GM19455 (cell line): ENCODE data around the gene ZNF362.

Experiments used
- ATAC-seq: cut with Tn5 transposase; IDR thresholded peaks from one replicate; pipeline ENCODE4 v1.9.1; 2021; ENCODE audit not compliant: unreplicated experiment

The ZNF362 gene

DNA sequence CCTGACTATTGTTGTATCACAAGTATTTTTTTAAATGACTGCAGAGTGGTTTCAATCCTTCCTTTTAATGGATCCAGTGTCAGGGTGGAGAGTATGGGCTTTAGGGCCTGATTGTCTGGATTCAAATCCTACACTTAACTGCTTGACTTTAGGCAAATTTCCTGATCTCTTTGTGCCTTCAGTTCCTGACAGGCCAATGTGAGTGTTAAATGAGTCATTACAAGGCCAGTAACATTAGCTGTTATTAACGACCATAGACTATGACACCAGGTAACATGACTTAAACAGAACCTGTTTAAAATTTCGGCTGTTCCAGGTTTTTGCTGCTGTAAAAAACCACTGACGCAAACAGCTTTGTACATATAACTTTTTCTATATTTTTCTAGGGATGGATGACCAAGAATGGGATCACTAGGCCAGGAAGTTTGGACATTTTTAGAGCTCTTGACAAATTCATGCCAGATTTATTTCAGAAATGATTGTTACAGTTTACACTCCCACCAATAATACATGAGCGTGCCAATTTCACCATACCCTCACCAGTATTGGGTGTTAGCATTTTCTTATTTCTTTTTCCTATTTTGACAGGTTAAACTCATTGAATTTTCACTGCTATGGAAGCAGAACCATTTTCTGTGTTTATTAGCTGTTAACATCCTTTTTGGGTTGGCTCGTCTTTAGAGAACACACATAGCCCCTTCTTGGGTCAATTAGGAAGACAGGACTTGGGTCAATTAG, 11.3 kb downstream of the ZNF362 start:
- no peak for ATAC-seq

DNA sequence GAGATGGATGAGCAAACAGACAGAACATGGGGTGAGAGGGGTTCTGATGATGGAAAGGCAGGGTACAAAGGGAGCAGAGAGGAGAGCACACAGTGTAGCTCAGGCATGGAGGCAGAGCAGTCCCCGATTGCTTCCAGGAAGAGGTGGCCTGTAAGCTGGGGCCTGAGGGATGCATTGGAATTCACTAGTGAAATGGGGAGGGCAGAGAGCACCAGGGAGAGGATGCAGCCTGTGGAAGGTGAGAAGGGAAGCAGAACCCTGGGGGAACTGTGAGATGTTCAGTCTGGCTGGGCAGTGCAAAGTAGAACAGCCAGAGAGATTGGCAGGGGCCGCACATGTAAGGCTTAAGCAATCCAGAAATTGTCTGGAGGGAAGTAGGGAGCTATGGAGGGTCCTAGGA, 12.2 kb downstream of the ZNF362 start:
- no peak for ATAC-seq

DNA sequence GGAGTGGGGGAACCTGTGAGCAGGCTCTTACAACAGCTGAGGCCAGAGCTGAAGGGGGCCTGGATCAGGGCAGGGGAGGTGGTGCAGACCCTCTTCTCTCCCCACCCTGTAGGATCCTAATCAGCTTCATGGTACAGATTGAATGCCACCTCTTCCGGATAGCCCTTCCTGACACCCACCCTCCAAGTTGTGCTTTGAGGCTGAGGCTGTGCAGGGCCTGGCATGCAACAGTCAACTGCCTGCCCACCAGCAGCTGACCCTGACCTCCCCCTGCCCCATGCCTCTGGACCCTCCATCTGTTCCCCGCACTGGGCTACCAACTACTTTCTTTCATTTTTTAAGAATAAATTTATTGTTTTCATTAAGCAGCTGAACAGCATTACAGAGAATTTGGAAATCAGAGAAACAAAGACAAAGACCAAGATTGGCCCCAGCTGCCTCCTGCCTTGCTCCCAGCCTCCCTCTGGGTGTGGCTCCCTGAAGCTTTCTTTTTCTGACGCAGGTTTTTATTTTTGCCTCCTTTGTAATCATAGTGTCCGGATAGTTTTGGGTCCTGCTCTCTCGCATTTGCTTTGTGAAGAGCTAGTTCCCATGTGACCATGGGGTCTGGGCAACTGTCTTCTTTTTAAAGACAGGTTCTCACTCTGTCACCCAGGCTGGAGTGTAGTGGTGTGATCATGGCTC, 12.8 kb downstream of the ZNF362 start:
- ATAC-seq = no peak

DNA sequence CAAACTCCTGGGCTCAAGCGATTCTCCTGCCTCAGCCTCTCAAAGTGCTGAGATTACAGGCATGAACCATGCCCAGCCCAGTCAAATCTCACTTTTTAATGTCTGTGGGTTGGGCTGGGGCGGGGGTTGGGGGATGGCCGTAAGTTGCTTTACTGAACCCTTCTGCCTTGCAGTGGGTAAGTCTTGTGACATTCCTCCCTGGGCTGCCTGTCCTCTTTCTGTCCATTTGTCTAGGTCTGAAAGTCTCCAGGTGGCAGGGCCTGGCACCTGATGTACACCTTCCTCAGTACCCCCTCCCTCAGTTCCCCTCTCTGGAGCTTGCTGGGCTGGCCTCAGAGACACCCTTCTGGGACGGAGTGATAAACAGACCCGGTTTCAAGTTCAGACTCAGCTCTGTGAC, 13.3 kb downstream of the ZNF362 start:
- ATAC-seq = no peak

DNA sequence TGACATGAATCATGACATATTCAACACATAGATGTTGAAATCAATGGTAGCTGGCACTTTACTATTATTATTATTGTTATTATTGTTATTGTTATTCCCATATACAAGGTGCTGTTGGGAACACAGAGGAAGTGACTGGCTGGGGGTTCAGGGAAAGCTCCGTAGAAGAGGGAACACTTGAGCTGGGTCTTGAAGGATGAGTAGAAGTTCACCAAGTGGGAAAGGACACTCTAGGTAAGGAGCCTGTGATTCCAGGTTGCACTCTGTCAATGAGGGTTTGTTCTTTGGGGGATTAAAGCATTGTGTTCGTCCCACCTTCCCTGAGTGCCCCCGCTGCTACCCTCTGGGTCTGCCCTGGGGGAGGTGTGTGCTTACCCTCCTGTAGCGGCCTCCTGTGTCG, 14.1 kb downstream of the ZNF362 start:
- ATAC-seq = no peak

DNA sequence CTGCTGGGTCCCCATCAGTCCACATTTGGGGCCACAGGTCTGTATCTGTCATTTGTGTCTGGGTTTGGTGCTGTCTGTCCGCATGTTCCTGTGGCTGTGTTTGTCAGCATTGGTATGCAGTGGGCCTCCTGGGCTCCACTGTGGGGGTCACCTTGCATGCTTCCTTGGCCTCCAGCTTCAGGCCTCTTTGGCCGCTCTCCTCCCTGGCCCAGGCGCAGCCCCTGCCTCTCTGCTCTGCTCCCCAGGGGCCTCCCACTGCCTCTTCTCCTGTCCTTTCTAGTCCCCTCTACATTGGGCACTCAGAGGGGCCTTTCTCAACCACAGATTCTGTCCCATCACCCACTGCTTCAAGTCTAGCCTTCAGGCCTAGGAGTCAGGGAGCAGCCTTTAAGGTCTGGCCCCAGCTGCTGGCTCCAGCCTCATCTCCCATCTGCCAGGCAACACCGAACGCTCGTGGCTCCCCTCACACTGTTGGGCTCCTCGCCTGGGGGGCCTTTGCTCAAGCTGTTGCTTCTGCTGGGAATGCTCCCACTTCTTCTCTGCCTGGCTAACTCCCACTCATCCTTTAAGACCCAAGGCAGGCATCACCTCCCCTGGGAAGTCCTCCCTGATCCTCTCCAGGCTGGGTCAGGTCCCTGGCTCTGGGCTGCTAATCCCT, 14.6 kb downstream of the ZNF362 start:
- no peak for ATAC-seq

DNA sequence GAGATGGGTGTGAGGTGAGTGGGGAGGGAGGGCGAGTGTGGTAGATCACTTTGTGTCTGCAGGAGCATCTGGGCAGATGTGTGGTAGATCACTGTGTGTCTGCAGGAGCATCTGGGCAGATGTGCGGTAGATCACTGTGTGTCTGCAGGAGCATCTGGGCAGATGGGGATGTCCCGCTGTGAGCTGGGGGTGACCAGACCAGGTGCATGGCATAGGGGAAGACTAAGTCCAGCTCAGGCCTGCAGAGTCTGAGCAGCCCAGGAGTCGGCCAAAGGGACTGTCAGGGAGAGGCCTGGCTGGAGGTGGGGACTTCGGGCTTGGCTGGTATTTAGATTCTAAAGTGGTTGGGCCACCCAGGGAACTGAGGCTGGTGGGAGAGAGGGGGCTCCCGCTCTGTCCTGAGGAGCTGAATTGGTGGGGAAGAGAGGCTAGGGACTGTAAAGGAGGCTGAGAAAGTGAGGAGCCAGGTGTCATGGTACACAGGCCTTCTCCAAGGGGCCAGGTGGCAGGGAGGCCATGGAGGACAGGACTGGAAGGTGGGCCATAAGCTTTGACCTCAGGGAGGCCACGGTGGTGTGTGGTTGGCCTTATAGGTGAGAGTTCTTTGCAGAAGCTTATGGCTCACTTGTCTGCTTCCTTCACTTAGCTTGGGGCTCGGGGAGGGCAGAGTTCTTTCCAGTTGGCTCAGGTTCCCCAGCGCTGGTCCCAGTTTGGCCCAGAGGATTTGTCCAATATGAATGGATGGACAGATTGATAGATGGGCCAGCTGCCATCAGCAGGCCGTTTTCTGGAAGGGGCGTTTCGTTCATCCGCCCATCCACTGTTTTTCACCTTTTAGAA, 15.6 kb downstream of the ZNF362 start:
- no peak for ATAC-seq

DNA sequence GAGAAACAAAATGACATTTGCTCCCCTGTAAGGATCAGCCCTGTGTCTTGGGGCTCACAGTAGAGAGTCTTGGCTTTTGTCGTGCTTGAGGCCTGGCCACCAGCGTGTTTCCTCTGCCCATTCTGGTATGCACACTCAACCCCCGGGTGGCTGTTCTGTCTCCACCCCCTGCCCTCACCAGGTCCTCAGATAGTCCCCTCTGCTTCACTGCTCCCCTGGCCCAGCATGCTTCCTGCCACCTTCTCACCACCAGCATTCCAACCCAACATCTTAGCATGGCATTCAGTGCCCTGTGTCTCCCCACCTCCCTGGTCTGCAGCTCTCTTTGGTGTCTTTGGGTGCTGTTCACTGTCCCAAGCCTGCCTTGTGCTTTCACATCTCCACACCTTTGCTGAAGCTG, 16.2 kb downstream of the ZNF362 start:
- ATAC-seq = no peak

DNA sequence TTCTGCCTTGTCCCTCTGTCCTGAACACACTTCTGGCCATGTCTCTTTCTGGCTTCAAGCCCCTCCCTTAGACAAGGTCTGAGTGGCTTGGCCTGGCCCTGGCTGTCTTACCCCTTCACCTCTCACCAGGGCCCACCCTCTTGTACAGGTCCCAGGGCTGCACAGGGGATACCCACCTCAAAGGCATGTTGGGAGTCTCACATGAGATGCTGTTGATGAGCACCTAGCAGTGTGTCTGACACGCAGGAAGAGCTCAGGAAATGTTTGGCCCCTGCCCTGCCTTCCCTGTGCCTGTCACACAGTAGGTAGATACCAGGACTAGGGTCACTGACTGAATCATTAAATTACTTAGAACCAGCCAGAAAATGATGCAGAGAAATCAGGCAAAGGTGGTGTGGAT, 16.6 kb downstream of the ZNF362 start:
- ATAC-seq = no peak

DNA sequence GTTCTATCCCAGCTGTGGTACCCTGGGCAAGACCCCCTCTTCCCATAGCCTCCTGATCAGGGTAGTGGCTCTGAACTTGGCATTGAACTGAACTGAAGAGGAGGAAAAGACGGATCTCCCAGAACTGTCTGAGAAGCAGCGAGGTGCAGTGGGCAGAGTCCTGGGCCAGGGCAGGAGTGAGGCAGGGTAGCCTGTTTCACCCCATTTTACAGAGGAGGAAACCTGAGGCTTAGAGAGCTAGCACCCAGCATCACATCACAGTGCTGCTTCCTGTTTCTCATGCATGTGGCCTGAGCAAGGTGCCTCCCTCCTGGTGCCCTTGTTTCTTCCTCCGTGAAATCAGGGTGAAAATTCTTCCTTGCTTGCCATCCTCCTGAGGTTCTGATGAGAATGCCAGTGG, 17.1 kb downstream of the ZNF362 start:
- no peak for ATAC-seq

DNA sequence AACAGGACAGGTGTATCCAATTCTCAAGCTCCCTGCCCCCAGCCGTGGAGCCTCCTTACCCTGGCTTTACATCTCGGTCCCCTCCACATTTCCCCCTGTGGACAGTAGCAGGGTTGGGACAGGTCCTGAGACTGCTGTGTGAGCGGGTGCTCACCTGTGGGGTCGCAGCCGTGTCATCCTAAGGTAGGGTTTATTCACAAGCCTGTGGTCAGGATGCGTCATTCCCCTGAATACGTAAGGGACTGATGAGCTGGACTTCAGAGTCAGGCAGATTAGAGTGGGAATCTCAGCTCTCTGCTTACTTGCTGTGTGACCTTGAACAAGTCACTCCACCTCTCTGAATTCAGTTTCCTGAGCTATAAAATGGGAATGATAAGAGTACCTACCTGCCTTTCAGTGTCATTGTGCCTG, 17.7 kb downstream of the ZNF362 start:
- ATAC-seq = no peak

DNA sequence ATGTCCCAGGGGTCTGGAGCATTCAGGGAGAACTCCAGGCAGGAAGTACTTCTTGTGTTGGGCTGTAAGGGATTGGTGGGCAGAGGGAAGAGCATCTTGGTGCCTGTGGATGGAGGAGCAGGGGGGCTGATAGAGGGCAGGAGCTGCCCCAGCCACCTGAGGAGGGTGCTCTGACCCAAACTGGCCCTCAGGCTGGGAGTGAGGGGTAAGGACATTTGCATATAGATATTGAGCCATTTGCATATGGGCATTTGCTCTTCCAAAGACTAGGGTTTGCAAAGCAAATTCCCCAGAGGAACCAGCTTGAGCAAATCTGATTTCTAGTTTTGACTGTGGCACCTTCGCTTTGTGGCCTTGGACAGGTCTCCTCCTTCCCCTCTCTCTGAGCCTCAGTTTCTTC, 18.2 kb downstream of the ZNF362 start:
- ATAC-seq = no peak

DNA sequence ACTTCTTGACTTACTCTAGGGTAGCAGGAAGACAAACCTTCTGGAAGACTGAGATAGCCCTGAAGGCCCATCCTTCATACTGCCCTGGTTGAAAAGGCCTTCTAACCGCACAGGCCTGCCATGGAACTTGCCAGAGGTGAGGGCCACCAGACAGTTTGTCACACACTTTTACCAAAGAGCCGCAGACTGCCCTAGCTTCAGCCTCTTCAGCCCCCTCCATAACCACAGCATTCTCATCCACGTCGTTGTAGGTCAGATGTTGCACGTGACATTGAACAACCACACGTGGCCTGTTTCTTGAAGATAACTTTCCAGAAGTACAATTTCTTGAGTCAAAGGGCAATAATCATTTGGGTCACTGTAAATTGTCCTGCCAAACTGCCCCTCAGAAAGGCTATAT, 18.9 kb downstream of the ZNF362 start:
- no peak for ATAC-seq

DNA sequence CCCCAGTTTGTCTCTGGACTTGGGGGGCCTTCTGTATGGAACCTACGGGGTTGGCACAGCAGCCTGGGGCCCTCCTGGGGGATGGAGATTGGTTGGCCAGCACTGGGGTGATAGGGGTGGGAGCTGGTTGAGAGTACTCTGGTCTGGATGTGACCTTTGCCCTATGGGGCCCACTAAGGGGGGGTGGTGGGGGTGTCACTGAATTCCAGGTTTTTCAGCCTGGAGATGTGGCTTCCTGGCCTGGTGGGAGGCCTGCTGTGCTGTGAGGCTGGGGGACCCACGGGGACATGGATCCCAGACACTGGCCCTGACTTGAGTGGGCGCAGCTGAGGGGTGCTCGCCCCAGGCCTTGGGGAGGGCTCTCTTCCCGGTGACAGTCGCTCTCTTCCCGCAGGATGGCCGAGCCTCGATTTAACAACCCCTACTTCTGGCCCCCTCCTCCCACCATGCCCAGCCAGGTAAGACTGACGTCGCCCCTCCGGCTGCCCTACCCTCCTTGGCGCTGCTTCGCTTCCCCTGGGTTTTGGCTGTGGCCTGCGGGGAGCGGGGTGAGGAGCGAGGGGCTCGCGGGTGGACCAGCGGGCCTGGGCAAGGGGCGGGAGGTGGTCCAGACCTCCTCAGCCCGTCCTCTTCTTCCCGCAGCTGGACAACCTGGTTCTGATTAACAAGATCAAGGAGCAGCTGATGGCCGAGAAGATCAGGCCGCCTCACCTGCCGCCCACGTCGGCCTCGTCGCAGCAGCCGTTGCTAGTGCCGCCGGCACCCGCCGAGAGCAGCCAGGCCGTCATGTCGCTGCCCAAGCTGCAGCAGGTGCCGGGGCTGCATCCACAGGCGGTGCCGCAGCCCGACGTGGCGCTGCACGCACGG, 19.6 kb downstream of the ZNF362 start:
- no peak for ATAC-seq

DNA sequence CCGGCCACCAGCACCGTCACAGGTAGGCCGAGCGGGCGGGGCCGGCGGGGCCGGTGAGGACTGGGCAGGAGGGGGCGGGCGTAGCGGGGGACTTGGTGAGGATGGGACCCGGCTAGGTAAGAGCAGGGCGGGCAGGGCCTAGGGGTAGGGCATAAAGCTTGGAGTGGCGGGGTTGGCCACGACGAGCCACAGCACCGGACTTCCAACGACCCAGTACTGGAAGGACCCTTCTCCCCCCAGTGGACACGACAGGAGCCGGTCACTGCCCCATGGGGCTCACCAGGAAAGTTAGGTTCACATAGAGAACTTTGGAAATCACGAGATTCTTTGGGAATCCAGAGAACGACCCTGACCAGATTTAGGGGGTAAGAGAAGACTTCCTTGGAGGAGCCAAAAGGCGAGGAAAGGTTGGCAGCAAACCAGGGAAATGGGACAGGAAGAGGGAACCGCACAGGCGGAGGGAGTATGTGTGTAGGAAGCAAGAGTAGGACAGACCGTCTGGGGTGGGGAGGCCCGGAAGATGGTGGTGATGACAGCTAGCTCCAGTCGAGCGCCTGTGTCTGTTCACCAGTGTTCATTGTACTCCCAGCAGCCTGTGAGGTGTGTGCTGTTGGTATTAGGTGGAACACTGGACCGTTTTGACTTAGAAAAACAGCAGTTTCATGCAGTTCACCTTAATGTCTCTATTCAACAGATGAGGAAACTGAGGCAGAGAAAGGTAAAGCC, 20.4 kb downstream of the ZNF362 start:
- no peak for ATAC-seq

DNA sequence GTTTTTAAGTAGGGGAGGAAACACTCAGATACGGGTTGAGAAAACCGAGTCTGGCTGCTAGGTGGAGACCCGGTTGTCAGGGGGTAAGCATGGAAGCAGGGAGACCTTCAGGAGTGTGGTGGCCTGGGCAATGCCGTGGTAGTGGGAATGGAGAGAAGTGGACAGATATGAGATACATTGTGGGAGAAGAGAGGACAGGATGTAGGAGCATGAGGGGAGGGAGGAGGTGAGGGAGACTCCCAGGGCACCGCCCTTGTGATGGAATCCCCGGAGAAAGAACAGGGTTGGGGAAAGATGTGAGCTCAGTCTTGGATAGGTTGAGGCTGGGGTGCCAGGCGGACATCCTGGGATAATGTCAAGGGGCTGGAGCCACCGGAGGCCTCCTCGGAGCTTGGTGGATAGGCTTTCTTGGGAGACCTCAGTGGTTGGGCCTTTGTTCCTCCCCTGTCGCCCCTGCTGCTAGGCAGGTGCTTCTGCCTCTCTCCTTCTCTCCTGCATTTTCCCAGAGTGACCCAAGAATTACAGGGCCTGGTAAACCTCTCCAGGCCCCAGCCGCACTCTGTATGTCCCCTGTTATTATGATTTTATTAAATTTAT, 21.3 kb downstream of the ZNF362 start:
- ATAC-seq = no peak

DNA sequence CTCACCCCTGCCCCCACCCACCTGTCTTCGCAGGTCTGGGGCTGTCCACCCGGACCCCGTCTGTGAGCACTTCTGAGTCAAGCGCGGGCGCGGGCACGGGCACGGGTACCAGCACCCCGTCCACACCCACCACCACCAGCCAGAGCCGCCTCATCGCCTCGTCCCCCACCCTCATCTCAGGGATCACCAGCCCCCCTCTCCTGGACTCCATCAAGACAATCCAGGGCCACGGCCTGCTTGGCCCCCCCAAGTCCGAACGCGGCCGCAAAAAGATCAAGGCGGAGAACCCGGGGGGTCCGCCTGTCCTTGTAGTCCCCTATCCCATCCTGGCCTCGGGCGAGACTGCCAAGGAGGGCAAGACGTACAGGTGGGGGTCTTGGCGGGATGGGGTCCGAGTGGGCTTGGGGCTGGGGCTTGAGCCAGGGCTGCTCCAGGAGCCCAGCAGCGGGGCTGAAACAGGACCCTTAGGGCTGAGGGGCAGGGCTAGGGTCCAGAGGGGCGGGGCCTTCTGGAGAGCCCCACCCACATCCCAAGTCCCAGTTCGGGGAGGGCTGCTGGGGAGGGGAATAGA, 23.9 kb downstream of the ZNF362 start:
- ATAC-seq = no peak

DNA sequence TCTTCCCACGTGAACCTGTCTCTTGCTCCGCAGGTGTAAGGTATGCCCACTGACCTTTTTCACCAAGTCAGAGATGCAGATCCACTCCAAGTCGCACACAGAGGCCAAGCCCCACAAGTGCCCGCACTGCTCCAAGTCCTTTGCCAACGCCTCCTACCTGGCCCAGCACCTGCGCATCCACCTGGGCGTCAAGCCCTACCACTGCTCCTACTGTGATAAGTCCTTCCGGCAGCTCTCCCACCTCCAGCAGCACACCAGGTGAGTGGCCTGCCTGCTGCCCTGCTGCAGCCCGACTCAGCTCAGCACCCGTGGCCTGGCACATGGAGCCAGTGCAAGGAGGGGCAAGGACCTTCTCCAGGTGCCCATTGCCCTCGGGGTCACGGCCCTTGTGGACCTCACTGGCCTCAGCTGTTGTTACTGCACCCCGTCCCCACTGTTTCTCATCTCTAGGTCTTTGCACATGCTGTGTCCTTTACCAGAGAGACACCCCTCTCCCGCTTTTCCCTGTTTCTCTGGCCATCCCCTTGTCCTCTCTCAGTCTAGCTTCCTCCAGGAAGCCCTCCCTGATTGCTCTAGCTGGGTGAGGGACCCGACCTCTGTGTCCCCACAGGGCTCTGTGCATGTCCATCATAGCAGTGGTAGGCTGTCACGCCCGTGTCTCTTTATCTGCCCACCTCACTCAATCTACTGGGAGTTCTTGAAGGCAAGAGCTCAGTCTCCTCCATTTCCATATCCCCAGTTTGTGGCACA, 25.4 kb downstream of the ZNF362 start:
- ATAC-seq = no peak
